CD4-positive, alpha-beta T cell treated with Interferon alpha-2 for 1 hour (primary cell): ENCODE measurements around the gene NPAP1.
"Not testable (repeated sequence)": the region's sequence is repeated elsewhere in the genome, so short reads cannot be mapped to it uniquely, and the experiment has no call there.

Experiments
- DNase-seq, 2 donors: peaks; one replicate each; pipeline ENCODE4 v3.0.0-alpha.2; 2020 to 2022

Gene NPAP1

GRCh38 chr15:24675332-24676144 is at the start of gene NPAP1:
Gene NPAP1 (plus strand): TSS chr15:24675775. CDS start chr15:24675868, 93 bp downstream.
- no peak for DNase-seq

GRCh38 chr15:24627443-24627842 is 48.1 kb upstream of the NPAP1 start:
- DNase-seq = no peak

- no peak for DNase-seq
These were observed 42.5 kb upstream of the NPAP1 start for GRCh38 chr15:24633082-24633481.

- DNase-seq = not testable (repeated sequence)
These were observed 36.2 kb upstream of the NPAP1 start for GRCh38 chr15:24639412-24639811.

GRCh38 chr15:24645627-24646026 is 29.9 kb upstream of the NPAP1 start:
- no peak for DNase-seq

- no peak for DNase-seq
These were observed 16.0 kb upstream of the NPAP1 start for GRCh38 chr15:24659622-24660021.

GRCh38 chr15:24662991-24663390 is 12.6 kb upstream of the NPAP1 start:
- DNase-seq = no peak

GRCh38 chr15:24676431-24676830 is 856 bp downstream of the NPAP1 start:
- no peak for DNase-seq

GRCh38 chr15:24678485-24678884 is 2.9 kb downstream of the NPAP1 start:
- DNase-seq = no peak

- DNase-seq = no peak
These were observed 6.4 kb downstream of the NPAP1 start for GRCh38 chr15:24682002-24682401.

GRCh38 chr15:24682905-24683304 is 7.3 kb downstream of the NPAP1 start:
- DNase-seq = not testable (repeated sequence)

- DNase-seq = no peak
These were observed 8.2 kb downstream of the NPAP1 start for GRCh38 chr15:24683736-24684135.

- DNase-seq = no peak
These were observed 8.7 kb downstream of the NPAP1 start for GRCh38 chr15:24684313-24684712.

GRCh38 chr15:24696201-24696600 is 20.6 kb downstream of the NPAP1 start:
- DNase-seq = no peak

- no peak for DNase-seq
These were observed 21.3 kb downstream of the NPAP1 start for GRCh38 chr15:24696842-24697241.

GRCh38 chr15:24718289-24719082 is 42.9 kb downstream of the NPAP1 start:
- DNase-seq = no peak

GRCh38 chr15:24729760-24730159 is 54.2 kb downstream of the NPAP1 start:
- DNase-seq = no peak
